Prostate gland (tissue), 2 donors: ENCODE data around the gene LPAR3.

ENCODE experiments used
- POLR2A ChIP-seq: fragments of 450-650 bp; IDR thresholded peaks from one replicate; pipeline ENCODE4 v1.6.1; 2016; ENCODE audit warnings: antibody characterized with exemption, mild to moderate bottlenecking
- POLR2AphosphoS5 ChIP-seq: sonication (generic); formaldehyde crosslinking; IDR thresholded peaks from one replicate; pipeline ENCODE4 v1.6.1; 2017; ENCODE audit warnings: antibody characterized with exemption
- TF ChIP-seq, protein P1 (sequence below), 4 experiments: fragments of 200-600 bp in 2 of 4; fragments of 450-650 bp in 2 of 4; sonication (generic) in 2 of 4; IDR thresholded peaks; 1 replicate in 3 of 4; 2 replicates in 1 of 4; pipeline ENCODE4 v1.5.1; 2016 to 2019; ENCODE audit warnings: antibody characterized with exemption in 4 of 4, mild to moderate bottlenecking in 2 of 4, moderate library complexity in 2 of 4

GRCh38 chr1:84851839-84852238, 41.2 kb downstream of the LPAR3 start:
- TF ChIP-seq, protein P1, sequence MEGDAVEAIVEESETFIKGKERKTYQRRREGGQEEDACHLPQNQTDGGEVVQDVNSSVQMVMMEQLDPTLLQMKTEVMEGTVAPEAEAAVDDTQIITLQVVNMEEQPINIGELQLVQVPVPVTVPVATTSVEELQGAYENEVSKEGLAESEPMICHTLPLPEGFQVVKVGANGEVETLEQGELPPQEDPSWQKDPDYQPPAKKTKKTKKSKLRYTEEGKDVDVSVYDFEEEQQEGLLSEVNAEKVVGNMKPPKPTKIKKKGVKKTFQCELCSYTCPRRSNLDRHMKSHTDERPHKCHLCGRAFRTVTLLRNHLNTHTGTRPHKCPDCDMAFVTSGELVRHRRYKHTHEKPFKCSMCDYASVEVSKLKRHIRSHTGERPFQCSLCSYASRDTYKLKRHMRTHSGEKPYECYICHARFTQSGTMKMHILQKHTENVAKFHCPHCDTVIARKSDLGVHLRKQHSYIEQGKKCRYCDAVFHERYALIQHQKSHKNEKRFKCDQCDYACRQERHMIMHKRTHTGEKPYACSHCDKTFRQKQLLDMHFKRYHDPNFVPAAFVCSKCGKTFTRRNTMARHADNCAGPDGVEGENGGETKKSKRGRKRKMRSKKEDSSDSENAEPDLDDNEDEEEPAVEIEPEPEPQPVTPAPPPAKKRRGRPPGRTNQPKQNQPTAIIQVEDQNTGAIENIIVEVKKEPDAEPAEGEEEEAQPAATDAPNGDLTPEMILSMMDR (IDR thresholded peaks at IDR 0.05): no peak
- TF ChIP-seq POLR2AphosphoS5: no peak
- TF ChIP-seq POLR2A: no peak
